Measurements from ENCODE around the gene MSMO1. TPM values are rescaled to one million over a fixed set of nuclear protein-coding genes. Genes with fewer than 3 reads are reported as not detected.
"Not testable (repeated sequence)": the region's sequence is repeated elsewhere in the genome, so short reads cannot be mapped to it uniquely, and the experiment has no call there.

MSMO1 gene
- total and polyA plus RNA-seq, 2 of the 8 experiments (the other 6 are each of a cell fraction or from before 2014, with no cell fraction given) = 79.8 to 109 TPM

DNA sequence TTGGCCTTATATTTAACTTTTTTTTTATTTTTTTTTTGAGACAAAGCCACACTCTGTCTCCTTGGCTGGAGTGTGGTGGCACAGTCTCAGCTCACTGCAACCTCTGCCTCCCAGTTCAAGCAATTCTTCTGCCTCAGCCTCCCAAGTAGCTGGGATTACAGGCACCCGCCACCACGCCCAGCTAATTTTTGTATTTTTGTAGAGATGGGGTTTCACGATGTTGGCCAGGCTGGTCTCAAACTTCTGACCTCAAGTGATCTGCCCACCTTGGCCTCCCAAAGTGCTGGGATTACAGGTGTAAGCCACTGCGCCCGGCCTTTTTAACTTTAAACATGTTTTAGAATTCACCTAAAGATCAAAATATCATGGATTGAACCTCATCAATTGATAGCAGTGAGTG, 14.9 kb downstream of the MSMO1 start:
- POLR2A ChIA-PET (ENCODE audit: partially characterized antibody) = interaction anchor here (1.2 to 1.6 kb wide), 3 partner anchors 15 to 229 kb away, joined by 3 to 8 read pairs (median 4); partner anchors contain the start of gene MSMO1

More for the DNA sequence above, 14.9 kb downstream of the MSMO1 start:
- not testable (repeated sequence) for H3K4me2 ChIP-seq (ENCODE audit: insufficient read depth in 1 of 2, low read depth in 2 of 2, low read length in 2 of 2); H2BK5ac ChIP-seq (ENCODE audit: low read depth, low read length); H3K4me1 ChIP-seq (replicated peaks in 1 of 4; ENCODE audit: control insufficient read depth in 3 of 4, insufficient read depth in 4 of 4, low read length in 3 of 4); H3K9me3 ChIP-seq (ENCODE audit: insufficient read depth in 2 of 2, low read depth in 1 of 2, low read length in 1 of 2); H3K23ac ChIP-seq (ENCODE audit: insufficient read length); H2AFZ ChIP-seq (ENCODE audit: low read length); H2BK12ac ChIP-seq (ENCODE audit: low read depth, low read length); H4K20me1 ChIP-seq (replicated peaks in 1 of 2; ENCODE audit: control insufficient read depth in 1 of 2, insufficient read depth in 2 of 2, low read length in 2 of 2); H2BK15ac ChIP-seq (ENCODE audit: low read length); FAIRE-seq; H2BK120ac ChIP-seq (replicated peaks; ENCODE audit: low read depth, low read length); H3K9ac ChIP-seq (replicated peaks in 1 of 4; ENCODE audit: extremely low read depth in 1 of 4, low read depth in 3 of 4, low read length in 3 of 4); H3K79me2 ChIP-seq (ENCODE audit: control insufficient read depth in 1 of 2, insufficient read depth in 2 of 2, low read length in 2 of 2); H4K91ac ChIP-seq (replicated peaks; ENCODE audit: insufficient read length, low read length); H4K5ac ChIP-seq (ENCODE audit: insufficient read length, low read depth, low read length); H3K23me2 ChIP-seq (ENCODE audit: low read depth, low read length); H3K56ac ChIP-seq (replicated peaks; ENCODE audit: insufficient read length, low read depth, low read length); H4K8ac ChIP-seq (ENCODE audit: extremely low read depth, insufficient read depth, low read length); H3K27me3 ChIP-seq (replicated peaks in 1 of 4; ENCODE audit: control insufficient read depth in 3 of 4, extremely low read depth in 1 of 4, insufficient read depth in 3 of 4, low read length in 3 of 4); H3K4me3 ChIP-seq (ENCODE audit: extremely low read depth in 1 of 4, insufficient read depth in 2 of 4, low read depth in 3 of 4, low read length in 4 of 4); H3K27ac ChIP-seq (ENCODE audit: low read depth, low read length); H3K4ac ChIP-seq (replicated peaks; ENCODE audit: insufficient read length, low read depth, low read length); DNase-seq (ENCODE audit: low read depth in 1 of 2, low spot score in 2 of 2); H3K79me1 ChIP-seq (ENCODE audit: low read depth, low read length); H3K14ac ChIP-seq (ENCODE audit: insufficient read length); H2BK20ac ChIP-seq (ENCODE audit: low read length); H2AK5ac ChIP-seq (ENCODE audit: low read depth, low read length); H3K18ac ChIP-seq (ENCODE audit: extremely low read depth, low read length)
- CTCF ChIA-PET (ENCODE audit: partially characterized antibody) = interaction anchor here (1.0 to 14.3 kb wide), 9 partner anchors 9 to 229 kb away, joined by 3 to 235 read pairs (median 14); partner anchors contain the start of gene TMEM192
- 95% methylated on average over 5 of the region's 5 CpGs; no CpG with 5 or more reads in 1 of the 2 experiments for WGBS, 2 experiments (ENCODE audit: extremely low coverage in 1 of 2, insufficient coverage in 1 of 2, insufficient read length in 1 of 2, insufficient replicate concordance in 2 of 2, low coverage in 1 of 2, low lambda C conversion rate in 2 of 2, missing lambda C conversion rate in 1 of 2)
- H3K36me3 ChIP-seq (ENCODE audit: control insufficient read depth in 2 of 4, insufficient read depth in 4 of 4, low read length in 3 of 4) = peaks cover 3 to 58% (median 35%) of the 10 kb centered on the region in 4 experiments
